Fibroblast of skin of back (primary cell): ENCODE results near the gene CLASP2.
"Not testable (repeated sequence)": the region's sequence is repeated elsewhere in the genome, so short reads cannot be mapped to it uniquely, and the experiment has no call there.

Experiments used
- DNase-seq: peaks from one replicate; pipeline ENCODE4 v3.0.0-alpha.2; 2013

The CLASP2 gene

DNA sequence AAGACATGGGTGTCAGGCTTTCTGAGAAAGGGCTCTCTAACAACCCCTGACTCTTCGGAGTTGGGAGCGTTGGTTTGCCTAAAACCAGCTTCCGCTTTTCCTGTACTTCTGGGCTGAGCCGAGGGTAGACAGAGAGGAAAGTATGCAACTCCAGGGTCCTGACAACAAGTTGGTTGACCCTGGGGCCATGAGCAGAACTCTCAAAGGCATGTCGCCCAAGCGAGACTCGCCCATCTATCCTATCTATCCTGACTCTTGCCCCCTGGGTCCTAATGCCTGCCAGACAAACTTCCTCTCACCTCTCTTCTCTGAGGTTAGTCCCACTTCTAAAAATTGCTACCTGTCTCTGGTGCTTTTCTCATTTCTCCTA is 270.8 kb downstream of the CLASP2 start:
- DNase-seq = not testable (repeated sequence)
